GM18873 (cell line): ENCODE results near the gene MT2A.

ENCODE experiments used
- ATAC-seq: cut with Tn5 transposase; IDR thresholded peaks from one replicate; pipeline ENCODE4 v1.9.1; 2021; ENCODE audit warnings: mild to moderate bottlenecking, moderate library complexity, moderate number of reproducible peaks; ENCODE audit not compliant: unreplicated experiment, low FRiP score

MT2A gene

DNA sequence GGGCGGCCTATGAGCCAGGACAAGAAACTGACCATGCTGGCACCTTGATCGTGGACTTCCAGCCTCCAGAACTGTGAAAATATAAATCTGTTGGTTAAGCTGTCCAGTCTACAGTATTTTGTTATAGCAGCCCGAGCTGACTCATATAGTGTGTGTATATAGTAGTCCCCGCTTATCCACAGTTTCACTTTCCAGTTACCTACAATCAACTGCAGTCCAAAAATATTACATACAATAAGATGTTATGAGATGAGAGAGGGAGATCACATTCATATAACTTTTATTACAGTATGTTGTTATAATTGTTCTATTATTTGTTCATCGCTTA is 14.1 kb upstream of the MT2A start:
- no peak for ATAC-seq

DNA sequence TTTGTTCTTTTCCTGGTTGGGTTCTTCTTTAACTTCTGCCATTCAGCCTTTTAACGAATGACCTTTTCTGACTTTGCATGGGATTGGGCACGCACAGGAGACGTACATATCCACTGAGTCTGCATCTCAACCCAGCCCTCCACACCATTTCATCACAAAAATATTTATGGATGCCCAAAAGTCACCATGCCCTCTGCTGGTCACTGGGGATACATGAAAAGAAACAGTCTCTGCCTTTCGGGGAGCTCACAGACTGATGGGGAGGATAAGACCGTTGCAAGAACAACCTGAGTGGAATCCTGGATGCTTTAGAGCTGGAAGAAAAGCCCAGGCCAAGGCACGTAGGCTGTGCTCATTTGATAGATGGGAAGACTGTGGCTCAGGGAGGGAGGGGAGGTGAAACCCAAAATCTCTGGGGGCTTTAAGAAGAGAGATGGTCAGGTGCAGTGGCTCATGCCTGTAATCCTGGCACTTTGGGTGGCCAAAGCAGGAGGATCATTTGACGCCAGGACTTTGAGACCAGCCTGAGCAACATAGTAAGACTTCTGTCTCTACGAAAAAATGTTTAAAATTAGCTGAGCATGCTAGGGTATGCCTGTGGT is 7.9 kb upstream of the MT2A start:
- ATAC-seq: no peak

DNA sequence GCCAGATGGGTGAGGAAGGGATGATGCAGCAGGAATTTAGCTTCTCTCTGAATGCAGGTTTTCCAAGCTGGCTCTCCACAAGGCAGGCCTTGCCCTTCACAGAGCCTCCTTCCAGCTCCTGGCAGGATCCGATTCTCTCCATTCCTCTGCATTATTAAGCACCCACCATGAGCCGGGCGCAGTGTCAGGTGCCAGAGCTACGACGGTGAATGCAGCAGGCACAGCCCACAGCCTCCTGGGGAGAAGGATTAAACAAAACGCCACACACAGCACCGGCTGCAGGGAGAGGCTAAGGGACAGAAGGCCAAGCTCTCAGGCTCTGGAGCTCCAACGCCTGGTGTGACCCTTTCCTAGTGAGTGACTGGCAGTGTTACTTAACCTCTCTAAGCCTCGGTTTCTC is 7.1 kb upstream of the MT2A start:
- no peak for ATAC-seq

DNA sequence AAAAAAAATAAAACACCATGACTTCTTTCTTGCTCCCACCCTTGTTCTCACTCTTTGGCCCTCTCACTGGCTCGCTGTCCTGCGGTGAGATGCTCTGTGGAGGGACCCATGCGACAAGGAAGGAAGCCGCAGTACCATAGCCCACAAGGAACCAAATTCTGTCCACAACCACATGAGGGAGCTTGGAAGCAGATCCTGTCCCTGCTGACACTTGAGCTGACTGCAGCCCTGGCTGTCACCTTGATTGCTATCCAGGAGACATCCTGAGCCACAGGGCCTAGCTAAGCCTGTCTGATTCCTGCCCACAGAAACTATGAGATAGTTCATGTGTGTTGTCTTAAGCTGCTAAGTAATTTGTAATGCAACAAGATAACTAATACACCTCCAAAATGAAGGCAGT is 4.8 kb upstream of the MT2A start:
- no peak for ATAC-seq

DNA sequence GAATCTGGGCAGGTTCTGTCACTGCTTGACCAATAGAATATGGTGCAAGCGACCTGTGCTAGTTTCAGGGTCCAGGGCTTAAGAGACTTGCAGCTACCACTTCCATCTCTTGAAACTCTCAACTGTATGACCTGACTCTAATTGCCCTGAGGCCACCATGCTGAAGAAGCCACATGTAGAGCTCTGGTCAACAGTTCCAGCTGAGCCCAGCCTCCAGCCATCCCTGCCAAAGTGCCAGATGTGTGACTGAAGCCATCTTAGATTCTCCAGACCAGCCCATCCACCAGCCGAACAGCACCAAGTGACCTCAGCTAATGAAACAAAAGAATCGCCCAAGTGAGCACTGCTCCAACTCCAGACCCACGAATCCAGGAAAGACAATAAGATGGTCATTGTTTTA is 3.4 kb upstream of the MT2A start:
- no peak for ATAC-seq

DNA sequence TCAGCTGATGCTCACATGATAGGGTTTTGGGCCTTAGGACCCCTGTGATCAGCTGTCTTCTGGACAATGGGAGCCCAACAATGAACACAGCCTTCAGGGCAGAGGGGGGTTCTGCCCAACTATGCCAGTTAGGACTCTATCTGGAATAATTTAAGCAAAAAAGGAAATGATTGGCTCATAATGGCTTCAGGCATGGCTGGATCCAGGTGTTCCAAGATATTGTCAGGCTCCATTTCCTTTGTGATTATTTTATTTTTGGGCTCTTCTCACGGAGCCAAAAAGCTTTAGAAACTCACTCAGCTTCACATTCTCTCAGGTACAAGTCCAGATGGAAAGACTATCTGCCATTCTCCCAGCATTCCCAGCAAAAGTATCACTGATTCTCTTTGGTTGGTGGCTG is 2.9 kb upstream of the MT2A start:
- no peak for ATAC-seq

DNA sequence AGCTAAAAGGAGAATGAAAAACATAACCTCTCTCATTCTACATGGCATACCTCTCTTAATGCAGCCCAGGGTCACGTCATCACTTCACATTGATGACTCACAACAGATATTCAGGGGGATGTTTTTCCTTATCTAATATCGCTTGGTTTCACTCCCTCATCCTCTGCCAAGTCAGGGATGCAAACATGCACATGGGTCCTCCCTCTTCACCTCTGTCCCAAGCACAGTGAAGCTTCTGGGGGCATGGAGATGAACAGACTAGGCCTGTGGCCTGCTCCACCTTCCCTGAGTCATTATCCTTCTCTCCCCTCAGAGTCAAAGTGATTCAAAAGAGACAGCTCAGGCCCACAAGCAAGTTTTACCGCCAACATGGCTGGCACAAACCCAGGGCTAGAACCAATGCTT is 2.3 kb upstream of the MT2A start:
- ATAC-seq: no peak

DNA sequence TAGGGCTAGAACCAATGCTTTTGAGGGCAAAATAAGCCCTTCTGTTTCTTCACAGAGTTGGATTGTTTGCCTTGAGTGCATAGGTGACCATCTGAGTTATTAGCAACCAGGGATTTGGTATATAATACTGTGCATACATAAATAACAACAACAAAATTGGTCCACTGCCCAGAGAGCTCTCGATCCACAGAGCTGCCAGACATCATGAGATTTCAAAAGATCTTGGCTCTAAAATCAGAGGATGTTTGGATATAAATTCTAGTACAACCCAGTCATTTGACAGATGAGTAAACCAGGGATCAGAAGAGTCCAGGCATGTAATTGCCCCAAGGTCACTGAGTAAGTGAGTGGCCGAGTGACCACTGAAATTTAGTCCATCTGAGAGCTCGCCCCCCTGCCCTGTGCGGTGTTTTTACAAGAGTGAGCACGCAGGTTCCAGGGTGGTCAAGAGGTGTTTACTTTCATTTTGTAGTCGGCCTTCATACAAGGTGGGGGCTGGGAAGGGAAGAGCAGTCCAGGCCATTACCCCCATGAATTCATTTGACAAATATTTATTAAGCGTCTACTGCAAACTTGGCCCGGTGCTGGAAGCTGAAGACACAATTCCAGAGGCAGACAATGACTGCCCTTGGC is 1.8 kb upstream of the MT2A start:
- ATAC-seq: no peak

DNA sequence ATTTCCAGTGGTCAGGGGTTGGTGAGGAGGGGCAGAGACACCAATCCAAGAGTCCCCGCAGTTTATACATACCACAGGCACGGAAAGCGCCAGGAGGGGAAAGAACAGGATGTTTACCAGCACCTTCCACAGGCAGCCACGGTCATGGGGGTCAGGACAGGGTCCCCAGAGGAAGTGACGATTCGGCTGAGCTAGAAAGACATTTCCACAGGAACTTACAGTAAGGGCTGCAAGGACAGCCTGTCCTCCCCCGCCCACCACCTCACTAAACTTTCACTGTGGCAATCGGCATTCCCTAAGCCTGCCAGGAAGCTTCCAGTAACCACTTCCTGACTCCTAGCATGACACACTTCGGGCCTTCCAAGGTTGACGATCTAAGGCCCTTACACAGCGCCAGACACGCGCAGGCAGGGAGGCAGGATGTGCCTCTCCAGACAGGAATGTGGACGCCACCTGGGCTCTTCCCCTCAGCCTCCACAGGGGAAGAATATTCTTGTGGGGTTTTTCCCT is 1.2 kb upstream of the MT2A start:
- no peak for ATAC-seq

DNA sequence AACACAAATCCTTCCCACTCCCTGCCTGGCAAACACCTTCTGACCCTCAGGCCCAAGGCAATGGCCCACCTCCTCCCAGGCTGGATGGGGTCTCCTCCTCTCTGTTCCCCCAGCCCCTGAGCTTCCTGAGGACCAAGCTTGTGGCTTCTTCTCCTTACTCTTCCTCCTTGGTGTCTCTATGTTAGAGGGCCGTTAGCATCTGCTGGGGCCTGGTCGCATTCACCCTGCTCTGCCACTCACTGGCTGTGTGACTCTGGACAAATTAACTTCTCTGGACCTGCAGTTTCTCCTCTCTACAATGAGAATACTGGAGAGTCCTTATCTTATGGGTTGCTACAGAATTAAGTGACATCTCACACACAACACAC is 725 bp upstream of the MT2A start:
- ATAC-seq: no peak

DNA sequence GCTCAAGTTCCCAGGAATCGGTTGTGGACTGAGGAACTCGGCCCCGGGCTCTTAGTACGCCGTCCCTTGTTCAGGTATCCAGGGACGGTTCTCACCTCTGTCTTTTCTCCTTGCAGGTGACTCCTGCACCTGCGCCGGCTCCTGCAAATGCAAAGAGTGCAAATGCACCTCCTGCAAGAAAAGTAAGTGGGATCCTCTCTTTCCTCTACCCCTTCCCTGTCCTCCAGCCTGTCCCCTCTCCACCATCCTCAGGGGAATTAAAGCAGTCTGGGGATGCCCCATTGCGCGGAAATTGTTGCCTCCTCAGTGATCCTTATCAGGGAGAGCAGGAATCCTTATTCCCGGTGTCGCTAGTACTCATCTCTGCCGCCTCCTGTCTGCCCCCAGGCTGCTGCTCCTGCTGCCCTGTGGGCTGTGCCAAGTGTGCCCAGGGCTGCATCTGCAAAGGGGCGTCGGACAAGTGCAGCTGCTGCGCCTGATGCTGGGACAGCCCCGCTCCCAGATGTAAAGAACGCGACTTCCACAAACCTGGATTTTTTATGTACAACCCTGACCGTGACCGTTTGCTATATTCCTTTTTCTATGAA is 585 bp downstream of the MT2A start:
- no peak for ATAC-seq

DNA sequence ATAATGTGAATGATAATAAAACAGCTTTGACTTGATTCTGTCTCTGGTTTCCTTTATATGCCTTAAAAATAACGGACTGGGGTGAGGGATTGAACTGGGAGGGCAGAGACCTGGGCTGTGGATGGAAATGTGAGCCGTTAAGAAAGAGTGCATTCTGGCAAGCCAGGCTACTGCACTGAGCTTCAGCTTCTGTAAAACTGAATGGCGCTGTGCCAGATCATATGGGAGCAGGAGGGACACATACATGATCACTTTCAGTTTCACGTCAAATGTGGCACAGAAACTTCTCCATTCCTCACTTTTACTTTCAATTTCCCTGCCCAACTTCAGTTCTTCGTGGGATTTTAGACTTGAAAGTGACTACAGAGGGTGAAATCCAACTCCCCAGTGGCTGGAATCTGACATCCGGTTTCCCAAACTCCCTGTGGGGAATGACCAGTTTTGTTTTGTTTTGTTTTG is 1.1 kb downstream of the MT2A start:
- no peak for ATAC-seq

DNA sequence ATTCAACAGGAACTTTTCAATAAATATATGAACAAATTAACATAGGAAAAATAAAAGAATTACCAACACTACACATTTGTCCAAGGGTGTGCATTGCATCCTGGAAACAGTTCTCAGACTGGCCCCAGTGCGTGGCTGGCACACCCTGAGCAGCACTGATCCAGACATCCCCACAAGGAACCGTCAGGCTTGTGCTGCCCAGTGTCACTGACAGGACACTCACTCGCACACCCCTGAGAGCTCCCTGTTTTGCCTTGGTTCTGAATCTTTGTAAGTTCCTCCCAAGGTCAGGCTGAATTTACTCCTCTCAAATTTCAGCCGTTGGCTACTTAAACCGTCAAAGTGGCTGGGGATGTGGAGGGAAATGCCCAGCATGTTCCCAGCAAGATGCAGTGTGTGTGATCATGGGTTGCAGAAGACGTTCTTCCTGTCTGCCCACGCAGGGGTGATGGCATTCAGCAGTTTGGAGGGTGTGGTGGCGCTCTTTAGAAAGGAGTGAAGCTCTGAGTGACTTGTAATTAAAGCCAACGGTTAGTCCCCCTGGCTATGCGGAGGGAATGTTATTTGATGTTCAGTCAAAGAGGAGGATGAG is 1.7 kb downstream of the MT2A start:
- ATAC-seq: no peak

DNA sequence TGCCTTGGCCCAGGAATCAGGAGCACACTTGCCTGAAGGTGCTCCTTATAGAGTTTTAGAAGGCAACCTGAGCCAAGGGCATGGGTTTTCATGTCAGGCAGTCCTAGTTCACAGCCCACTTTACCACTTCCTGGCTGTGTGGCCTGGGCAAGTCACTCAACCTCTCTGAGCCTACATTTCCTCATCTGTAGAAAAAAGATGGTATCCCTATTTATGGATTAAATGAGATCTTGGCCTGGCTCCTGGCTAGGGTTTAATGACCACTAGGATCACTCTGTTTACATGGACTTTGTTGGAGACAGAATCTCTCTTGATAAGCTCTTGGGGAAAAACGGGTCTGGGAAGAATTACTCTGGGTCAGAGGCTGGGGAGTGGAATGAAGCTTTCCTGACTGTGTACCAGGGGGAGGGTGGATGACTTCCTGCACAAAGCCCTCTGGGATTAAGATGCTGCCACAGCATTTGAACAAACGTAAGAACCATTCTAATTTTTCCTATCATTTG is 2.3 kb downstream of the MT2A start:
- no peak for ATAC-seq

DNA sequence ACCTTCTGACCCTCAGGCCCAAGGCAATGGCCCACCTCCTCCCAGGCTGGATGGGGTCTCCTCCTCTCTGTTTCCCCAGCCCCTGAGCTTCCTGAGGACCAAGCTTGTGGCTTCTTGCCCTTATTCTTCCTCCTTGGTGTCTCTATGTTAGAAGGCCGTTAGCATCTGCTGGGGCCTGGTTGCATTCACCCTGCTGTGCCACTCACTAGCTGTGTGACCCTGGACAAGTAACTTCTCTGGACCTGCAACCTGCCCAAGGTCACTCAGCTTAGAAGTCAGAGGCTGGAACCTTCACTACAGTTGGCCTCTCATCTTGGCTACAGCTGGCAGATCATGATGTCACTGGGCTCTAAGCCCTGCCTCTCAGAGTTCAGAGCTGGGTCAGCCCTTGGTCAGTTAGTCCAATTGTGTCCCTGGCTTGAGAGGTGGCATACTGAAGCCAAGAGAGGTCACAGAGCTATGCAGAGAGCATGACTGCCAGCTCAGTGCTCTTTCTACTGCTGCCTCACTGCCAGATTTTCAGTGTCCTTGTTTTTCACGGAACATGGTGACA is 3.0 kb downstream of the MT2A start:
- ATAC-seq: no peak

DNA sequence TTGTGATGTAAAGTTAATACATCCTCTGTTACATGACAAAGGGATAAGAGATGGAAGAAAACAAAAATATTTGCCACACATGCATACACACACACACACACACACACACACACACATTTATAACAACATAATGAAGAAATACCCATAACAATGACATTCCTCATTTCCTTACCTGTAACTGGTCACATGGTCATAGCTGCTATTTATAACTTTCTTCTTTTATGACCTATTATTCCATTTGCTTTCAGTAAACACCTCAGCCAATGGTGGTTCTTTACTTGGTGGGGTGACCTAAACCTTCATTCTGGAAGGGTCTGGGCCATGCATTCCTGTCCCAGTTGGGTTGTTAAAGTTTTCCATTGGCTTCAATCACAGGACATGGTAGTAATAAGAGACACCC is 5.3 kb downstream of the MT2A start:
- no peak for ATAC-seq

DNA sequence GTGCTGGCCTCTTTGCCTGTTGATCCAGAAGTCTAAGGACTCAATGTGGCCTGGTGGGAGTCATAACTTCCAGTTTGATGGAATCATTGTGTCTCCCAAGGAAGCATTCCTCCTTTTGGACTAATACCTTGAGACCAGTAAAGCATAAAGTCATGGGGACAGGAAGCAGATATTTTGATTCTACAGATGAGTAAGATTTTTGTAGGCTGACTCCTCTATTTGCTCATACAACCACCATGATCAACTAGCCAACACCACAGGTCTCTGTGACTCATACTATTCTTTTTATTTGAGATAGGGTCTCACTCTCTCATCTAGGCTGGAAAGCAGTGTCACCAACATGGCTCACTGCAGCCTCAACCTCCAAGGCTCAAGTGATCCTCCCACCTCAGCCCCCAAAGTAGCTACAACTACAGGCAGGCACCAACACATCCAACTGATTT is 6.2 kb downstream of the MT2A start:
- no peak for ATAC-seq

DNA sequence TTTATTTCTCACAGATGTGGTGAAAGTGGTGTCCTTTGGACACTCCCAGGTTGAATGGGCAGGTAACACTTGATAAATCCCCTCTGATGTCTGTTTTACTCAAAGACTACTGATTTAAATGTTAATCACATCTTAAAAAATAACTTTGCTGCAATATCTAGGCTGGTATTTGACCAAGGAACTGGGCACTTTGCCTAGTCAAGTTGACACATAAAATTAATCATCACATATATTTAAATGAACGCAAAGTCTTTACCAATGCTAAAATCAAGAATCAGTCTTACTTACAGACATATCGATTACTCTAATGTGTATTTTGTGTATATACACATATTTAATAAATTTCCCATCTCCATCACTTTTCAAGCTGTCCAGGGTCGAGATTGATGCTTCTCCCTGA is 7.0 kb downstream of the MT2A start:
- ATAC-seq: no peak

DNA sequence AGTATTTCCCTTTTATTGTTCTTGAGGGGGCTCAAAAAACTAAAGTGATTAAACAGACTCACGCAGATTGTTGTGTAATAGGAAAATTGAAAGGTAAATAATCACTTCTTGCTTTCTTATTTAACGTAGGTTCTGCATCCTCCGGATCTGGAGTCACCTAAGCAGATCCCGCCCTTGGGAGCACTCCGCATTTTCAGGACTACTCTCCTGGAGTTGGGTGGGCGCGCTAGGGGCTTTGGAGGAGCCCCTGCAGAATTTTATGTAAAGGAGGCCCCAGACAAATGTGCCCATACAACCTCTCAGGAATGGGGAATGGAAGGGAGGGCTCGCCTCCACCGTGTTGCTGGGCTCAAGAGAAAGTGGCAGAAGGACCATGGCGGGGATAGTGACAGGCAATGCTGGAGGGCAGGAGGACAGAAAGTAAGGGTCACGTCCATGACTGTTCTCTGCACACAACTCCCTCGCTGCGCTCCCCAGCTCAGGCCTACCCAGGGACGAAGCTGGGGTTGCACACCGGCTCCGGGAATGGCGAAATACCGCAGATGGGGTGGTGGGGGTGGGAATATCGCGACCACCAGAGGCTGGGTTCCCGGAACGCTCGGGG is 8.3 kb downstream of the MT2A start:
- ATAC-seq: no peak

DNA sequence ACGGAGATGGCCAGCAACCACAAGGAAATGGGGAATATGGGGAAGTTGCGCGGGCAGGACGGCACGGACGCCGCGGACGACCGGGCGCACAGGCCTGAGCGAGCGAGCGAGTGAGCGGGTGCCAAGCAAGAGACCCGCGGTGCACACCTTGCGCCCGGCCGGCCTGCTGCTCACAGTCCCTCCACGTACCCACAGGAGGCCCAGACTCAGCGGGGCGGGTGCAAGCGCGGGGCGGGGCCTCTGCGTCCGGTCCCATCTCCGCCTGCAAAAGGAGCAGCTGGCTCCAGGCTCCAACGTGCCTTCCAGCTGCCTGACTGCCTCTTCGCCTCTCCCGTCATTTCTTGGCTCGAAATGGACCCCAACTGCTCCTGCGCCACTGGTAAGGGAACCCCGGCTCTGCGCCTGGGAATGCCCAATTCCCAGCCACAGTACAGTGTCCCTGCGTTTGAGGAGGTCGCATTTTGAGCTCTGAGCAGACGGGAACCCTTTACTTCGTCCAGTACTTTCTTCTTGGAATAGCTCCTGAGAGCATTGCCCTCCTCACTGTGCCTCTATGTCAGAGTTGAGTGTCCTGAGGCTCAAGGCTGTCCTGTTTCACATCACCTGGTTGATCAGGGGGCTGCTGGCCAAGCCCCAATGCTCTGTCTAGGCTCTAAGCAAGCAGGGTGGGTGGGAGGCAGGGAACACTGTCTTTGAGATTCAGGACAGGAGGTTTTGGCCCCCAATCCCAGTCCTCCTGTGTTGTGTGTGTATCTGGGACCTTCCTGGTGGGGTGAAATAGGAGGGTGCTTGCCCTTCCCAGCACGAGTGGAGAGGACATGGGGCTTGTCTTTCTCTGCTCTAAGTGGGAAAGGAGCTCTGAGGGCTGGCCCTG is 9.1 kb downstream of the MT2A start:
- ATAC-seq: no peak
